ENCODE data around the gene RNF212. TPM values are rescaled to one million over a fixed set of nuclear protein-coding genes. Genes with fewer than 3 reads are reported as not detected.

RNF212 gene
- total and polyA plus RNA-seq, 12 donors = 0.21 to 2.1 (median 0.31) TPM; not detected in 4

DNA sequence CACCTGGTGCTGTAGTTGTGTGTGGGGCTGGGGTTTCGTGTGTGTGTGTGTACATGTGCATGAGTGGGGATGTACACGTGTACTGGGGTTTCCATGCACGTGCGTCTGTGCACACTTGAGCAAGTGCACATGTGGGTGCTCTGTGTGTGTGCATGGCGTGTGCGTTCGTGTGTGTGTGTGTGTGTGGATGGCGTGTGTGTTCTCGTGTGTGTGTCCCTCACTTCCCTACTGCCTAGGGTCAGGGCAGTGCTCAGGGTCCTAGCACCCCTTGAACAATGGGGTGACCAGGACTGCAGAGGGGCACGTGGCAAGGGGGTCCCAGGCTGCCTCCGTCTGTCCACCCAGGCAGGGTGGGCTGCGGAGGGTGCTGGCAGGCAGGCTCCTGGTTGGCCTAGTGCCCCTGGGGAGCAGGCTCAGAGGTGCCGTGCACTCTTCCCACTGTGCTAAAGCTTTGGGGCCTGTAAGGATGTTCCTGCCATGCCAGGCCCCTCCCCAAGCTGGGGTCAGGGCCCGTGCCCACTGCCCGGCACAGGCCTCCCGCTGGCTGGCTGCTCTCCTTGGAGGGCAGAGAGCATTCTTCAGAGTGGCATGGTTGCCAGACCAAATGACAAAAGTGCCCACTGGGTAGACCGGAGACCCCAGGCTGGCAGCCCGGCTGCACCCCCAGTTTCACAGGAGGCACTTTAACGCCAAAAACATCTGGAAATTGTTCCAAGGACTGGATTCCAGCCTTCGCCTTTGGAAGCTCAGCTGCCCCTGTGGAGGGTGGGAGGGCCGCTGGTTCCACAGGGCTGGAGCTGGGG lies 72.8 kb downstream of the RNF212 start:
- no peak for ATAC-seq
- TF ChIP-seq, protein P1, sequence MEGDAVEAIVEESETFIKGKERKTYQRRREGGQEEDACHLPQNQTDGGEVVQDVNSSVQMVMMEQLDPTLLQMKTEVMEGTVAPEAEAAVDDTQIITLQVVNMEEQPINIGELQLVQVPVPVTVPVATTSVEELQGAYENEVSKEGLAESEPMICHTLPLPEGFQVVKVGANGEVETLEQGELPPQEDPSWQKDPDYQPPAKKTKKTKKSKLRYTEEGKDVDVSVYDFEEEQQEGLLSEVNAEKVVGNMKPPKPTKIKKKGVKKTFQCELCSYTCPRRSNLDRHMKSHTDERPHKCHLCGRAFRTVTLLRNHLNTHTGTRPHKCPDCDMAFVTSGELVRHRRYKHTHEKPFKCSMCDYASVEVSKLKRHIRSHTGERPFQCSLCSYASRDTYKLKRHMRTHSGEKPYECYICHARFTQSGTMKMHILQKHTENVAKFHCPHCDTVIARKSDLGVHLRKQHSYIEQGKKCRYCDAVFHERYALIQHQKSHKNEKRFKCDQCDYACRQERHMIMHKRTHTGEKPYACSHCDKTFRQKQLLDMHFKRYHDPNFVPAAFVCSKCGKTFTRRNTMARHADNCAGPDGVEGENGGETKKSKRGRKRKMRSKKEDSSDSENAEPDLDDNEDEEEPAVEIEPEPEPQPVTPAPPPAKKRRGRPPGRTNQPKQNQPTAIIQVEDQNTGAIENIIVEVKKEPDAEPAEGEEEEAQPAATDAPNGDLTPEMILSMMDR (IDR thresholded peaks at IDR 0.05) = no peak

DNA sequence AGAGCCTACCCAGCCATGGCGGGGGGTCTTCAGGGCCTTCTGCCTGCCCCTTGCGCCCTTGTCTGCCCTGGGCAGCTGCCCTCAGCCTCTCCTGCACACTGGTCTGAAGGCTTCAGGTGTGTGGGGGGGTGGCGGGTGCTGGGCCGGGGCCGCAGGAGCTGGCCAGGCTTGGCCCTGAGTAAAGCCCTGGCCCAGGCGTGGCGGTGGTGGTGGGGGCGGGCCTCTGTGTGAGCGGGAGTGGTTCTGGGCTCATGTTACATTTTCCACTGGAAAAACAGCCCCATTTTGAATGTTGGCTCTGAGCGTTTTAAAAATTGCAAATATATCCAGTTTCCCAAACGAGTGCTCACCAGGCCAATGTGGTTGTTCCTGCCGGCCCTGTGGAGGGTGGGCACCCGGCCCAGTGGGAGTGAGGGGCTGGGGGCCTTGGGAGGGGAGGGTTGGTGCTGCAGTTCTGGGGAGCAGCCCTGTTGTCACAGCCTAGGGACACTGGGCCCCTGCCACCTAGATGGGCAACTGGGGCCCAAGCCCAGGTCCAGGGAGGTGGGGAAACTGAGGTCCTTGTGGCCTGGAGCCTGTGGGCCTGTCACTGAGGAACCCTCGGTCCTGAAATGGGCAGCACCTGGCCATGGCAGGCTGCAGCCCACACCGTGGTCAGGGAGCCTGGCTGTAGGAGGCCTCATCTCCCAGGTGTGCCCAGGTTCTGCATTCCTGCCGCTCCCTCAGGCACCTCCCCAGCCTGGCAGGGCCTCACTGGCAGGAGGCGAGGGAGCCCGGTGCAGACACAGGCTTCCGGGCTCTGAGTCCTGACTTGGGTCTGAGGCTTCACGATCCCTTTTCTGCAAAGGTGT lies 73.6 kb downstream of the RNF212 start:
- peaks cover 0 to 34% (median 23%) of the 10 kb centered on the region in 7 donors for H3K27me3 ChIP-seq
- 64 to 79% methylated on average over 20 of the region's 20 CpGs for WGBS, 2 donors
- TF ChIP-seq, protein P1 (IDR thresholded peaks at IDR 0.05) = no peak
- peak overlapping the region in 3 of 10 donors; percentile 13 to 35 (median 26) for H3K27ac ChIP-seq
- H3K36me3 ChIP-seq = no peaks in the 10 kb centered on the region
- DNase-seq (peak in 1 of 2 donors; percentile 4), ATAC-seq (no peak)
- H3K4me1 ChIP-seq = peaks cover 0 to 43% (median 20%) of the 10 kb centered on the region in 9 donors
- H3K4me3 ChIP-seq = no peak overlapping the region
- no peaks in the 10 kb centered on the region for H3K9me3 ChIP-seq
- intact Hi-C loops (cut with DNase I) = no loop called here

More for the DNA sequence above, 72.8 kb downstream of the RNF212 start:
- no peak overlapping the region for H3K27ac ChIP-seq
- peaks cover 0 to 38% (median 31%) of the 10 kb centered on the region in 7 donors for H3K27me3 ChIP-seq
- no peaks in the 10 kb centered on the region for H3K9me3 ChIP-seq
- H3K4me3 ChIP-seq = no peak overlapping the region
- H3K4me1 ChIP-seq = peaks cover 0 to 36% (median 17%) of the 10 kb centered on the region in 9 donors
- H3K36me3 ChIP-seq = no peaks in the 10 kb centered on the region
- DNase-seq = peak in 1 of 2 donors; percentile 7
- 90 to 96% methylated on average over 21 of the region's 21 CpGs for WGBS, 2 donors
- intact Hi-C loops (cut with DNase I) = no loop called here

DNA sequence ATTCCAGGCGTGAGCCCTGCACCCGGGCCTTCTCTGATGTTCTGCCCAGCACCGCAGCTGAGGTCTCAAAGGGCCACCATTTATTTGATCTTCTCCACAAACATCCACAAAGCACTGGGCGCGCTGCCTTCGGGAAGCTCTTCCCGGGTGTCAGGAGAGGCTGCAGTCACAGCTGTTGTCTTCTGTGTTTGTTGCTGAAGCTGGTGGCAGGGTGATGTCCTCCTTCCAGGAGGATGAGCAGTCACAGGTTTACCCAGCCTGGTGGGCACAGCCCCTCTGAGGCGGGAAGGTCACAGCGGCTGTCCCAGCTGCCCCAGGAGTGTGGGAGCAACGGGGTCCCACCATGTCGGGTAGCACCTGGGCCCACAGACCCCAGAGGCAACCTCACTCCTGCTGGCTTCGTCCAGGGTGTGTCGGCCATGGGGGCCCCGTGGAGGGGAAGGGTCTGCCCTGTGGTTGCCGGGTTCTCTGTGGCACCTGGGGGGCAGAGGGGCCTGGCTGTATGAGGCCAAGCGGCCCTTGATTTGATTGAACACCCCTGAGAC lies 74.3 kb downstream of the RNF212 start:
- 83 to 89% methylated on average over 16 of the region's 16 CpGs for WGBS, 2 donors
- Histone ChIP-seq H3K27ac (peak overlapping the region in 2 of 10 donors; percentile 26 to 35), H3K27me3 (peaks cover 0 to 32% (median 17%) of the 10 kb centered on the region in 7 donors), H3K4me1 (peaks cover 0 to 42% (median 16%) of the 10 kb centered on the region in 9 donors), H3K4me3 (no peak overlapping the region), H3K36me3 (no peaks in the 10 kb centered on the region), H3K9me3 (no peaks in the 10 kb centered on the region)
- ATAC-seq (no peak), DNase-seq (no peak)
- TF ChIP-seq, protein P1 (IDR thresholded peaks at IDR 0.05) = no peak
- intact Hi-C loops (cut with DNase I) = no loop called here
